Right atrium auricular region (tissue), 2 donors: Measurements from ENCODE around the gene ZMIZ1. TPM values are rescaled to one million over a fixed set of nuclear protein-coding genes. Genes with fewer than 3 reads are reported as not detected.
A peak's percentile ranks its signal among the peaks of the same experiment; 100 is the strongest.
"Not testable (repeated sequence)": the region's sequence is repeated elsewhere in the genome, so short reads cannot be mapped to it uniquely, and the experiment has no call there.

ENCODE experiments used
- DNase-seq: peaks from one replicate; pipeline ENCODE4 v3.0.0-alpha.2; 2019; ENCODE audit warnings: low spot score
- H3K27ac ChIP-seq, 2 donors: fragments of 200-600 bp; sonication (generic); 1 replicate in 1 of 2; 2 replicates in 1 of 2; pipeline ENCODE4 v1.5.1; 2016 to 2019
- H3K27me3 ChIP-seq, 2 donors: fragments of 200-600 bp; sonication (generic); one replicate each; pipeline versions ENCODE4 v1.5.1 to v1.6.0; 2017 to 2019
- H3K36me3 ChIP-seq: fragments of 200-600 bp; sonication (generic); one replicate; pipeline ENCODE4 v1.5.1; 2016
- H3K4me1 ChIP-seq, 2 donors: fragments of 200-600 bp; sonication (generic); one replicate each; pipeline versions ENCODE4 v1.5.1 to v1.6.0; 2017 to 2019
- H3K4me3 ChIP-seq, 2 donors: fragments of 200-600 bp; sonication (generic); 1 replicate in 1 of 2; 2 replicates in 1 of 2; pipeline ENCODE4 v1.5.1; 2017 to 2019; ENCODE audit warnings: mild to moderate bottlenecking in 1 of 2, moderate library complexity in 1 of 2
- H3K9me3 ChIP-seq, 2 donors: fragments of 200-600 bp; sonication (generic); one replicate each; pipeline ENCODE4 v1.5.1; 2019
- total RNA-seq, 2 donors: library from RNA; depleted of rRNA; stranded (reverse); fragments of >200 nt; gene quantifications; one replicate each; pipeline ENCODE4 v1.1.0, GENCODE V29; 2016
- TF ChIP-seq, protein P1 (sequence below), 2 donors: fragments of 200-600 bp; sonication (generic); IDR thresholded peaks; one replicate each; pipeline ENCODE4 v1.5.1; 2019; ENCODE audit warnings: antibody characterized with exemption in 2 of 2

Gene ZMIZ1
- total RNA-seq, 2 donors from 2014 or later, result 59.3 to 71.0 TPM

DNA sequence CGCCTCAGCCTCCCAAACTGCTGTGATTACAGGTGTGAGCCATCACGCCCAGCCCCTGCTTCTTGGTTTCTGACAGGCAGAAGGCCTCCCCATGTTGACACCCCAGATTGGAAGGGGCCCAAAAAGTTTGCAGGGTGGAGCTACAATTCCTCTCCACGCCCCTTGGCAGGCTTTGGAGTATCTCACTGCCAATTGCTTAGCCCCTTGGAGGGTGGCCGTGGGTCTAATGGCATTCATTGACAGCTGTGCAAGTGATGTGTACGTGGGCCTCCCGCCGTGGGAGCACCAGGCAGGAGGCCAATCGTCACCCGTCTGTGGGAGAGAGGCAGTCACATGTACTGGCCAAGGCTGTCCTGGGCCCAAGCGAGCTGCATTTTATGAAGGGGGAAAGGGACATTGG, 204.8 kb downstream of the ZMIZ1 start:
- H3K4me1 ChIP-seq, result peaks cover 0 to 81% of the 10 kb centered on the region in 2 donors
- H3K27me3 ChIP-seq, result no peaks in the 10 kb centered on the region
- H3K36me3 ChIP-seq, result peaks cover 19% of the 10 kb centered on the region
- TF ChIP-seq, protein P1, sequence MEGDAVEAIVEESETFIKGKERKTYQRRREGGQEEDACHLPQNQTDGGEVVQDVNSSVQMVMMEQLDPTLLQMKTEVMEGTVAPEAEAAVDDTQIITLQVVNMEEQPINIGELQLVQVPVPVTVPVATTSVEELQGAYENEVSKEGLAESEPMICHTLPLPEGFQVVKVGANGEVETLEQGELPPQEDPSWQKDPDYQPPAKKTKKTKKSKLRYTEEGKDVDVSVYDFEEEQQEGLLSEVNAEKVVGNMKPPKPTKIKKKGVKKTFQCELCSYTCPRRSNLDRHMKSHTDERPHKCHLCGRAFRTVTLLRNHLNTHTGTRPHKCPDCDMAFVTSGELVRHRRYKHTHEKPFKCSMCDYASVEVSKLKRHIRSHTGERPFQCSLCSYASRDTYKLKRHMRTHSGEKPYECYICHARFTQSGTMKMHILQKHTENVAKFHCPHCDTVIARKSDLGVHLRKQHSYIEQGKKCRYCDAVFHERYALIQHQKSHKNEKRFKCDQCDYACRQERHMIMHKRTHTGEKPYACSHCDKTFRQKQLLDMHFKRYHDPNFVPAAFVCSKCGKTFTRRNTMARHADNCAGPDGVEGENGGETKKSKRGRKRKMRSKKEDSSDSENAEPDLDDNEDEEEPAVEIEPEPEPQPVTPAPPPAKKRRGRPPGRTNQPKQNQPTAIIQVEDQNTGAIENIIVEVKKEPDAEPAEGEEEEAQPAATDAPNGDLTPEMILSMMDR (IDR thresholded peaks at IDR 0.05), result no peak
- H3K27ac ChIP-seq, result peak overlapping the region; percentile 89 to 97
- H3K9me3 ChIP-seq, result no peaks in the 10 kb centered on the region
- H3K4me3 ChIP-seq, result peak overlapping the region in 1 of 2 donors; percentile 7
- DNase-seq, result peak; percentile 83

DNA sequence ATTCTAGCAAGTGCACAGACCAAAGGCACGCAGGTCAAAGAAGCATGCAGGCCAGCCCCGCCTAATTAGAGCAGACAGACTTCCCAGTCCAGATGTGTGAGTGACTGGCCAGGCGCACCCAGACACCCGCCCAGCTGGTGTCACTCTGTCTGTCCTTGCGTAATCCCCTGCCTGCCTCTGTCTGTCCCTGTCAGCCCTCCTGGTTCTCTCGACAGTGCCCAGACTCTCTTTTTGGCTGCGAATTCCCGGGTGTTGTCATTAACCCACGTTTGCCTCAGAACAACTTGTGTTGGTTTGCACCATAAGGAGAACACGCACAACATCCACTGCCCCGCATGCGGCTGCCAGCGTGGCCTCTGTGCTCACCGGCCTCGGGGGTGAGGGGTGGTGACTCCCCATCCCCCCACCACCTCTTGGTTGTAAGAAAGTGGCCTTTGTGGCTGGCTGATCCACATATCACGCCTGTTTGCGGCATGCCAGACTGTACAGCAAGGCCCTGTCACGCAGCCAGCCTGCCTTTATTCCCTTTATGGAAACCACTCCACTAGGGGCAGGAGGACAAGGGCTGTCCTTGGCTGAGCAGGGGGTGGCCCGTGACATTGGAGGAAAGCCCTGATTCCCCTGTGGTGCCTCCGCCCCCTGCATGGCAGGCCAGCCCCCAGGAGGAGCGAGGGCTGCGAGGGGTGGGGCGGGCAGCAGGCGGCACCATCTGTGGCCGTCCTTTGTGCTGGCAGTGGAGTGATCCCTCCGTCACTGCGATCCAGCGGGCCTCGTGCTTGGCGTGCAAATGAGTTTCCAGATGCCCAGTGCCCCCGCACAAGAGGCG, 205.7 kb downstream of the ZMIZ1 start:
- H3K27ac ChIP-seq, result peak overlapping the region; percentile 89 to 97
- H3K36me3 ChIP-seq, result peaks cover 24% of the 10 kb centered on the region
- H3K27me3 ChIP-seq, result no peaks in the 10 kb centered on the region
- H3K4me1 ChIP-seq, result peaks cover 0 to 72% of the 10 kb centered on the region in 2 donors
- no peak overlapping the region for H3K4me3 ChIP-seq
- no peaks in the 10 kb centered on the region for H3K9me3 ChIP-seq
- peak; percentile 96 for DNase-seq
- TF ChIP-seq, protein P1 (IDR thresholded peaks at IDR 0.05), result no peak

DNA sequence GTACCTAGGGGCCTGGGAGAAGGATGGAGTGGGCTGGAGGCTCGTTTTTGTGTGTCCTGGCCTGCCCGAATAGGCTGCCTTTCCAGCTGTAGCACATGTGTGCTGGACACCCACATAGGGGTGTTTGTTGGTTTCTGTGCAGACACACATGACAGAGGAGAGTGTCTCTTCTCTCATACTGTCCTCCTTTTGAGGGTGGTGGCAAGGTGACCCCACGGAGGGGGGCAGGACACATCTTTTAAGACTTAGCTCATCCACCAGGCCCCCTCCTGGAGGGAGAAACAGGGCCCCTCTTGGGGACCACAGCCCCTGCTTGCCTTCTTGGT, 206.3 kb downstream of the ZMIZ1 start:
- TF ChIP-seq, protein P1 (IDR thresholded peaks at IDR 0.05), result no peak
- Histone ChIP-seq H3K4me1 (peaks cover 0 to 66% of the 10 kb centered on the region in 2 donors), H3K27ac (peak overlapping the region; percentile 89 to 97), H3K9me3 (no peaks in the 10 kb centered on the region), H3K4me3 (no peak overlapping the region), H3K27me3 (no peaks in the 10 kb centered on the region), H3K36me3 (peaks cover 28% of the 10 kb centered on the region)
- DNase-seq, result no peak

DNA sequence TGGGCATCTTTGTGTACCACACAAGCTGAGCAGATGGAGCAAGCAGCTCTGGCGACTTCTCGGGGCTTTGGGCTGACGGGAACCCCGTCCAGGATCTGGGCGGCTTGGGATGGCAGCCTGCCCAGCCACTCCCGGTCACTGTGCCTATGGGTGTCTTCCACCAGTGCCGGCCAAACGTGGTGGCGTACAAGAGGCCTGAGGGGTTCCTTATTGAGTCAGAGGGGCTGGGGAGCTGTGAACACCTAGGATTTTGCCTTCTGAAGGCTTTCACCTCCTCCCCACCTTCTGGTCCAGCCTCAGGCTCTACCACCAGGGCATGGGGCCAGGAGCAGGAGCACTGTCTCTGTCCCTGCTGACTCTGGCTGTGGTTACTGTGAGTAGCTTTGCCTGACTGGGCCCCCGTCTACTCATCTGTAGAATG, 206.7 kb downstream of the ZMIZ1 start:
- no peak overlapping the region for H3K4me3 ChIP-seq
- peaks cover 0 to 63% of the 10 kb centered on the region in 2 donors for H3K4me1 ChIP-seq
- H3K9me3 ChIP-seq, result no peaks in the 10 kb centered on the region
- no peaks in the 10 kb centered on the region for H3K27me3 ChIP-seq
- H3K36me3 ChIP-seq, result peaks cover 32% of the 10 kb centered on the region
- TF ChIP-seq, protein P1 (IDR thresholded peaks at IDR 0.05), result no peak
- peak; percentile 83 for DNase-seq
- peak overlapping the region; percentile 89 to 97 for H3K27ac ChIP-seq

DNA sequence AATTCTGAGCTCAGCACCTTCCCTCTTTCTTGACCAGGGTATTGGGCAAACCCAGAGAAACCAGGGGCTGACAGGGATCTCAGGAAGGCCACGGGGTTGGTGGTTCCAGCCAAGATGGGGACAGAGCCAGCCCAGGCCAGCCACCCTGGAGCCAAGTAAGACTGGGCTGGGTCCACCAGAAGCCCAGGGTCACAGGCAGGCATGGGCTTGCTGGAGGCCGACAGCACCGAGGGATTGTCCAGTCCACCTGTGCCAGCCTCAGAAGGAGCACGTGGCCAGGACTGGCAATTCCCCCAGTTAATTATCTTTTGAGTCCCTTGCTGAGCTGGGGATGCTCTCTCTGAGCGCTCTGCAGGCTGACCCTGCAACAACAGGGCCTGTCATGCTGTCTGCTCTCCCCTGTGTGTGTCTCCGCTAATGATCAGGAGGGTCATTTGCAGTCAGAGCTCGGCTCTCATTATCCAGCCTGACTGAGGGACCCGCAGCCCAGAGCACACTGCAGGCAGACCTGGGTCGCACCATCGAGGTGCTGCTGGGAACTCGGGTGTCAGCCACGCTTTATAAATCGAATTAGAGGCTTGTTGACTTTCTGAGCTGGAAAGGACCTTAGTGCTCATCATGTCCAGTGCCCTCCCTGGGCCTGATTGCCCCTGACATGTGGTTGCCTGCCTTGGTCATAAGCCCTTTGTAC, 209.0 kb downstream of the ZMIZ1 start:
- no peaks in the 10 kb centered on the region for H3K9me3 ChIP-seq
- no peaks in the 10 kb centered on the region for H3K27me3 ChIP-seq
- H3K27ac ChIP-seq, result peak overlapping the region; percentile 36 to 89
- no peak overlapping the region for H3K4me3 ChIP-seq
- TF ChIP-seq, protein P1 (IDR thresholded peaks at IDR 0.05), result no peak
- H3K36me3 ChIP-seq, result peaks cover 48% of the 10 kb centered on the region
- DNase-seq, result no peak
- H3K4me1 ChIP-seq, result peaks cover 0 to 40% of the 10 kb centered on the region in 2 donors

DNA sequence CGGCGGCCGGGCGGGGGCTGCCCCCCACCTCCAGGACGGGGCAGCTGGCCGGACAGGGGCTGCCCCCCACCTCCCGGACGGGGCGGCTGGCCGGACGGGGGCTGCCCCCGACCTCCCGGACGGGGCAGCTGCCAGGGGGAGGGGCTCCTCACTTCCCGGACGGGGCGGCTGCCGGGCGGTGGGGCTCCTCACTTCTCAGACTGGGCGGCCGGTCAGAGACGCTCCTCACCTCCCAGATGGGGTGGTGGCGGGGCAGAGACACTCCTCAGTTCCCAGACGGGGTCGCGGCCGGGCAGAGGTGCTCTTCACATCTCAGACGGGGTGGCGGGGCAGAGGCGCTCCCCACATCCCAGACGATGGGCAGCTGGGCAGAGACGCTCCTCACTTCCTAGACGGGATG, 210.3 kb downstream of the ZMIZ1 start:
- not testable (repeated sequence) for H3K27me3 ChIP-seq, DNase-seq, H3K27ac ChIP-seq, H3K9me3 ChIP-seq, H3K4me3 ChIP-seq
- H3K36me3 ChIP-seq, result peaks cover 48% of the 10 kb centered on the region
- peaks cover 0 to 30% of the 10 kb centered on the region in 2 donors for H3K4me1 ChIP-seq
